Testis (tissue), 3 donors: Measurements from ENCODE around the gene HBS1L. TPM values are rescaled to one million over a fixed set of nuclear protein-coding genes. Genes with fewer than 3 reads are reported as not detected.

Experiments
- DNase-seq: peaks from one replicate; pipeline ENCODE4 v3.0.0-alpha.2; 2019
- H3K27ac ChIP-seq, 2 donors: fragments of 200-600 bp; sonication (generic); one replicate each; pipeline ENCODE4 v1.5.1; 2019
- H3K27me3 ChIP-seq: fragments of 200-600 bp; sonication (generic); one replicate; pipeline ENCODE4 v1.5.1; 2019
- H3K36me3 ChIP-seq: fragments of 200-600 bp; sonication (generic); one replicate; pipeline ENCODE4 v1.5.1; 2017; ENCODE audit warnings: low read depth; ENCODE audit errors: missing control alignments
- H3K4me1 ChIP-seq: fragments of 200-600 bp; sonication (generic); one replicate; pipeline ENCODE4 v1.5.1; 2019
- H3K4me3 ChIP-seq, 2 donors: fragments of 200-600 bp; sonication (generic); one replicate each; pipeline ENCODE4 v1.5.1; 2017 to 2019
- H3K9me3 ChIP-seq: fragments of 200-600 bp; sonication (generic); one replicate; pipeline ENCODE4 v1.5.1; 2017
- CTCF ChIP-seq, 3 experiments: fragments of 450-650 bp in 2 of 3; fragments of 200-600 bp in 1 of 3; sonication (generic) in 1 of 3; IDR thresholded peaks; one replicate each; pipeline ENCODE4 v1.5.1; 2016 to 2019; ENCODE audit warnings: antibody characterized with exemption in 3 of 3, mild to moderate bottlenecking in 2 of 3, moderate library complexity in 1 of 3
- POLR2A ChIP-seq: fragments of 450-650 bp; IDR thresholded peaks from one replicate; pipeline ENCODE4 v1.6.1; 2017; ENCODE audit warnings: antibody characterized with exemption, mild to moderate bottlenecking, moderate library complexity
- WGBS, 2 donors: methylation state at CpG; one replicate each; pipeline ENCODE4 v1.1.5; 2018; 5-methylcytosine and 5-hydroxymethylcytosine counted together
- intact Hi-C: fragments of 100-400 bp; cut with DNase I; formaldehyde crosslinking; loops from one replicate; pipeline ENCODE4 v1.15.1; 2023; ENCODE audit warnings: low total_unique reads
- polyA plus RNA-seq: library from polyadenylated mRNA; stranded (reverse); fragments of 350-450 nt; fragmentation: Illumina TruSeq; extraction: RNeasy Lipid Tissue Mini Kit (QIAGEN cat#74804); gene quantifications from one replicate; pipeline ENCODE4 v1.2.3, GENCODE V29; 2014; ENCODE audit warnings: low read depth, low replicate concordance; ENCODE audit not compliant: insufficient read depth
- total RNA-seq, 2 donors: library from RNA; depleted of rRNA; stranded (reverse); fragments of >200 nt; gene quantifications; one replicate each; pipeline ENCODE4 v1.2.3, GENCODE V29; 2016

HBS1L gene
- total and polyA plus RNA-seq, 3 donors from 2014 or later, result 41.1 to 54.9 (median 51.8) TPM

DNA sequence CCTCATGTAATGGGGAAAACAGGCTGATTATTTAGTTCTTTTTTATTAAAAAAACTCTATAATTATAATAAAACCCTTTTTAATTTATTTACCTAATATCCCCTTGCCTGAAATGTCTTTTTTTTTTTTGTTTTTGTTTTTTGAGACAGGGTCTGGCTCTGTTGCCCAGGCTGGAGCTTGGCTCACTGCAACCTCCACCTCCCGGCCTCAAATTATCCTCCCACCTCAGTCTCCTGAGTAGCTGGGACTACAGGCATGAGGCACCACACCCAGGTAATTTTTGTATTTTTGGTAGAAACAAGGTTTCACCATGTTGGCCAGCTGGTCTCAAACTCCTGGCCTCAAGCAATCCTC lies 30.3 kb upstream of the HBS1L start:
- Histone ChIP-seq H3K36me3 (no peaks in the 10 kb centered on the region), H3K27ac (no peak overlapping the region), H3K9me3 (no peaks in the 10 kb centered on the region), H3K4me1 (no peaks in the 10 kb centered on the region), H3K27me3 (no peaks in the 10 kb centered on the region), H3K4me3 (no peak overlapping the region)
- 93 to 95% methylated on average over 1 of the region's 1 CpG for WGBS, 2 donors
- no peak for DNase-seq
- TF ChIP-seq CTCF (IDR thresholded peaks at IDR 0.05), result no peak
- intact Hi-C loops, result no loop called here

DNA sequence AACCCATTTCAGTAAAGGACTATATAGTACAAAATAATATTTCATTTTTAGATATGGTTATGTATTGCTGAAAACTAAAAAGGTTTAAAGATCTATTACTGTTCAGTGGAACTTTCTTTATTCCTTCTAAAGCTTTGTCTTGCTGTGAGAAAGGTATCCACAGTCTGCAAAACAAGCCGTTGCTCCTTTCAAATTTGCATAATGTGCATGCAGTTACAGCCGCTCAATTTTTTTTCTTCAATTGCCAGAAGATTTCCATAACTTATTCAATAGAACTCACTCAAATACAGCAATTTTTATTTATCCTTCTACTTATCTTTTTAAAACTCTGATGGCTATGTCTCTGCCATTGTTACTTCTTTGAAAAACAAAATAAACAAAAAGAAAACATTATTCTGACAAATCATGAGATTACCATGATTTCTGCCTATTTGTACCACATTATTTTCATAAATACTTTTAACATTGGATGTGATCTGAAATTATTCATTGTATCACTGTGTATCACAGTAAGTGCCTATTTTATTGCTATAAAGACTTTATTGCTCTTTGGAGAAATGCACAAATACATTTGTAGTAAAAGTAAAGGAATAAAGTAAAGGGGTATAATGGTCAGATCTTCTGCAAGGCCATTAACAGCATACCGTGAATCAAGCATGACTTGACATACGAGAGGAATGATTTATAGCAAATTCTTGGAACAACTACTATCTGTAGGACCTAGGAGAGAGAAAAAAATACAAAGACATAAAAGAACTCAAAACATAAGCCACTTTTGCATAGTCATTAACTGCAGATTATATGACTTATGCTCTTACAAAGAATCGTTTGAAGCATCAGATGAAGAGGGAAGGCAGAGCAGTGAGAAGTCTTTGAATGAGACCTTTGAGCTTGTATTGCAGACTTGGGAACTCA lies 29.6 kb upstream of the HBS1L start:
- Histone ChIP-seq H3K4me3 (no peak overlapping the region), H3K4me1 (no peaks in the 10 kb centered on the region), H3K27me3 (no peaks in the 10 kb centered on the region), H3K36me3 (no peaks in the 10 kb centered on the region), H3K9me3 (no peaks in the 10 kb centered on the region), H3K27ac (no peak overlapping the region)
- intact Hi-C loops, result no loop called here
- no peak for DNase-seq
- no peak for TF ChIP-seq CTCF (IDR thresholded peaks at IDR 0.05)
- no peak for TF ChIP-seq POLR2A
- 49 to 61% methylated on average over 5 of the region's 5 CpGs for WGBS, 2 donors

DNA sequence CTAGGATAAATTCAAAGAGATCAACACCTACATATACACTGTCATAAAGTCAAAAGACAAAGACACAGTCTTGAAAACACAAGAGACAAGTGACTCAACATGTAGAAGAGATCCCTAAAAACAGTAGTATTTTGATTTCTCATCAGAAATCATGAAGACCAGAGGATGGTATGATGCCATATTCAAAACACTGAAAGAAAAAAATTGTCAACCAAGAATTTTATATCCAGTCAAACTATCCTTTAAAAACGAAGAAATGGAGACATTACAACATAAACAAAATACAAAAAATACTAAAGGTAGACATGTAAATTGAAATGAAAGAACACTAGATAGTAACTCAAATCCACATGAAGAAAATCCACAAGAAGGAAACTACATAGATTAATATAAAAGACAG lies 27.3 kb upstream of the HBS1L start:
- H3K4me1 ChIP-seq, result no peaks in the 10 kb centered on the region
- no peak for DNase-seq
- 76 to 81% methylated on average over 1 of the region's 1 CpG for WGBS, 2 donors
- no peaks in the 10 kb centered on the region for H3K9me3 ChIP-seq
- H3K27me3 ChIP-seq, result no peaks in the 10 kb centered on the region
- H3K27ac ChIP-seq, result no peak overlapping the region
- H3K4me3 ChIP-seq, result no peak overlapping the region
- intact Hi-C loops, result no loop called here
- no peaks in the 10 kb centered on the region for H3K36me3 ChIP-seq
- TF ChIP-seq POLR2A, result no peak

GRCh38 chr6:135075018-135075417 lies 20.4 kb upstream of the HBS1L start:
- intact Hi-C loops, result no loop called here
- no peak for TF ChIP-seq CTCF (IDR thresholded peaks at IDR 0.05)
- no peak for TF ChIP-seq POLR2A
- no peaks in the 10 kb centered on the region for H3K4me1 ChIP-seq
- WGBS, 2 donors, result 60 to 71% methylated on average over 1 of the region's 1 CpG
- H3K9me3 ChIP-seq, result no peaks in the 10 kb centered on the region
- no peak overlapping the region for H3K4me3 ChIP-seq
- DNase-seq, result no peak
- no peaks in the 10 kb centered on the region for H3K36me3 ChIP-seq
- H3K27me3 ChIP-seq, result no peaks in the 10 kb centered on the region
- no peak overlapping the region for H3K27ac ChIP-seq

GRCh38 chr6:135073756-135074393 lies 19.3 kb upstream of the HBS1L start:
- H3K27ac ChIP-seq, result no peak overlapping the region
- TF ChIP-seq POLR2A, result no peak
- TF ChIP-seq CTCF (IDR thresholded peaks at IDR 0.05), result no peak
- H3K9me3 ChIP-seq, result no peaks in the 10 kb centered on the region
- no peaks in the 10 kb centered on the region for H3K27me3 ChIP-seq
- WGBS, 2 donors, result 70 to 71% methylated on average over 2 of the region's 2 CpGs
- DNase-seq, result no peak
- H3K36me3 ChIP-seq, result no peaks in the 10 kb centered on the region
- no peak overlapping the region for H3K4me3 ChIP-seq
- intact Hi-C loops, result no loop called here
- H3K4me1 ChIP-seq, result no peaks in the 10 kb centered on the region
